HepG2 (cell line): ENCODE data around the gene KLHL21. TPM values are rescaled to one million over a fixed set of nuclear protein-coding genes. Genes with fewer than 3 reads are reported as not detected.
A peak's percentile ranks its signal among the peaks of the same experiment; 100 is the strongest.

Source experiments
- CBX2 ChIP-seq, 2 experiments: fragments of 200-600 bp in 1 of 2; sonication (generic); formaldehyde crosslinking in 1 of 2; IDR thresholded peaks; 2 replicates each; pipeline versions ENCODE4 v1.7.0 to v1.8.1; 2018 to 2022; ENCODE audit warnings: low read depth in 2 of 2, low read length in 1 of 2, mild to moderate bottlenecking in 1 of 2, missing genetic modification reagents in 1 of 2
- CSRNP2 ChIP-seq: sonication (generic); formaldehyde crosslinking; conservative IDR thresholded peaks from 2 replicates; pipeline ENCODE4 v1.8.0; 2022; ENCODE audit warnings: low read depth, missing genetic modification reagents
- EED ChIP-seq: sonication (generic); formaldehyde crosslinking; IDR thresholded peaks from 2 replicates; pipeline ENCODE4 v1.5.0; 2020; ENCODE audit warnings: mild to moderate bottlenecking, missing genetic modification reagents
- FOXA3 ChIP-seq: IDR thresholded peaks from 2 replicates; pipeline ENCODE4 v1.6.1; 2016; ENCODE audit warnings: missing genetic modification reagents, missing compliant biosample characterization
- KDM1A ChIP-seq: IDR thresholded peaks from 2 replicates; pipeline ENCODE4 v1.6.1; 2016; ENCODE audit warnings: missing compliant biosample characterization
- MAZ ChIP-seq, 2 experiments: sonication (generic) in 1 of 2; formaldehyde crosslinking in 1 of 2; IDR thresholded peaks; 2 replicates each; pipeline versions ENCODE4 v1.5.0 to v1.6.1; 2012 to 2020; ENCODE audit warnings: low read depth in 2 of 2, mild to moderate bottlenecking in 2 of 2, borderline replicate concordance in 1 of 2, improper control_type of control experiment in 1 of 2, low read length in 1 of 2, missing genetic modification reagents in 1 of 2, moderate library complexity in 1 of 2
- NCOR1 ChIP-seq: fragments of 200-600 bp; sonication (generic); IDR thresholded peaks from 2 replicates; pipeline ENCODE4 v1.7.0; 2017; ENCODE audit warnings: antibody characterized with exemption, low read length, borderline replicate concordance
- NFAT5 ChIP-seq: sonication (generic); formaldehyde crosslinking; IDR thresholded peaks from 2 replicates; pipeline ENCODE4 v1.4.0; 2020; ENCODE audit warnings: missing genetic modification reagents
- PAF1 ChIP-seq: IDR thresholded peaks from 2 replicates; pipeline ENCODE4 v1.6.1; 2016; ENCODE audit warnings: missing genetic modification reagents, missing compliant biosample characterization
- SIN3A ChIP-seq: IDR thresholded peaks from 2 replicates; pipeline ENCODE4 v1.6.1; 2011; ENCODE audit warnings: low read depth, mild to moderate bottlenecking, control low read depth, low read length, borderline replicate concordance
- ZNF101 ChIP-seq: sonication (generic); formaldehyde crosslinking; IDR thresholded peaks from 2 replicates; pipeline ENCODE4 v1.4.0; 2020; ENCODE audit warnings: mild to moderate bottlenecking, low read depth, missing genetic modification reagents, borderline replicate concordance
- ZNF605 ChIP-seq: sonication (generic); formaldehyde crosslinking; IDR thresholded peaks from 2 replicates; pipeline ENCODE4 v1.8.0; 2022; ENCODE audit warnings: mild to moderate bottlenecking, missing genetic modification reagents
- ZNF703 ChIP-seq: sonication (generic); formaldehyde crosslinking; IDR thresholded peaks from 2 replicates; pipeline ENCODE4 v1.5.1; 2020; ENCODE audit warnings: missing genetic modification reagents, mild to moderate bottlenecking, moderate library complexity, borderline replicate concordance
- polyA plus RNA-seq, 8 experiments: library from polyadenylated mRNA; depleted of rRNA in 3 of 8; stranded (reverse) in 7 of 8; unstranded in 1 of 8; fragments of >200 nt; fragmentation: Illumina TruSeq in 4 of 8; extraction: Trizol in 4 of 8; gene quantifications; 2 replicates each; pipeline versions ENCODE4 v1.2.1 to v1.2.3, GENCODE V29; 2011 to 2016; ENCODE audit warnings: low read depth in 4 of 8, missing spikeins in 1 of 8, mixed read lengths in 1 of 8; ENCODE audit not compliant: insufficient read depth in 1 of 8
- total RNA-seq, 5 experiments: library from RNA; depleted of rRNA; stranded (reverse); fragments of >200 nt; fragmentation: Illumina TruSeq; extraction: Trizol; gene quantifications; 2 replicates each; pipeline ENCODE4 v1.2.3, GENCODE V29; 2016; ENCODE audit warnings: low read depth in 1 of 5
- TF ChIP-seq, protein P1 (sequence below): sonication (generic); formaldehyde crosslinking; IDR thresholded peaks from 2 replicates; pipeline ENCODE4 v1.4.0; 2020; ENCODE audit warnings: missing genetic modification reagents, mild to moderate bottlenecking, borderline replicate concordance
- TF ChIP-seq, protein P2 (sequence below): sonication (generic); formaldehyde crosslinking; IDR thresholded peaks from 2 replicates; pipeline ENCODE4 v1.4.0; 2020; ENCODE audit warnings: mild to moderate bottlenecking, missing genetic modification reagents

The KLHL21 gene
- total and polyA plus RNA-seq, 2 of the 13 experiments (the other 11 are each of a cell fraction or from before 2014, with no cell fraction given): 14.8 to 25.0 TPM

DNA sequence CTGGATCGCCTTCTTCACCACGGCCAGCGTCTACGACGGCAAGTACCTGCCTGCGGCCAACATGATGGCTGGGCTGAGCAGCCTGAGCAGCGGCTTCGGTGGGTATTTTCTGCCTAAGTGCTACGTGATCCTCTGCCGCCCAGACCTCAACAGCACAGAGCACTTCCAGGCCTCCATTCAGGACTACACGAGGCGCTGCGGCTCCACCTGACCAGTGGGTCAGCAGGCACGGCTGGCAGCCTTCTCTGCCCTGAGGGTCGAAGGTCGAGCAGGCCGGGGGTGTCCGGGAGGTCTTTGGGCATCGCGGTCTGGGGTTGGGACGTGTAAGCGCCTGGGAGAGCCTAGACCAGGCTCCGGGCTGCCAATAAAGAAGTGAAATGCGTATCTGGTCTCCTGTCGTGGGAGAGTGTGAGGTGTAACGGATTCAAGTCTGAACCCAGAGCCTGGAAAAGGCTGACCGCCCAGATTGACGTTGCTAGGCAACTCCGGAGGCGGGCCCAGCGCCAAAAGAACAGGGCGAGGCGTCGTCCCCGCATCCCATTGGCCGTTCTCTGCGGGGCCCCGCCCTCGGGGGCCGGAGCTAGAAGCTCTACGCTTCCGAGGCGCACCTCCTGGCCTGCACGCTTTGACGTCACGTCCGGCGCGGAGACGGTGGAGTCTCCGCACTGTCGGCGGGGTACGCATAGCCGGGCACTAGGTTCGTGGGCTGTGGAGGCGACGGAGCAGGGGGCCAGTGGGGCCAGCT is 23.1 kb downstream of the KLHL21 start, which contains the start of gene ZBTB48 (continued):
- peak; percentile 63; the same call in 1 of the 2 replicates for TF ChIP-seq MAZ (IDR thresholded peaks at IDR 0.05; ENCODE audit: borderline replicate concordance, low read depth, low read length)
- TF ChIP-seq MAZ (CRISPR knock-in tag; IDR thresholded peaks at IDR 0.05; ENCODE audit: low read depth): peak; percentile 65; the same call in 1 of the 2 replicates
- TF ChIP-seq CBX2 (IDR thresholded peaks at IDR 0.05; ENCODE audit: low read depth, low read length): no peak
- no peak for TF ChIP-seq CBX2 (CRISPR knock-in tag; IDR thresholded peaks at IDR 0.05; ENCODE audit: low read depth)
- TF ChIP-seq ZNF703 (CRISPR knock-in tag): no peak
- TF ChIP-seq NFAT5 (CRISPR knock-in tag): no peak
- TF ChIP-seq EED: peak; percentile 81; the same call in 1 of the 2 replicates
- TF ChIP-seq, protein P1, sequence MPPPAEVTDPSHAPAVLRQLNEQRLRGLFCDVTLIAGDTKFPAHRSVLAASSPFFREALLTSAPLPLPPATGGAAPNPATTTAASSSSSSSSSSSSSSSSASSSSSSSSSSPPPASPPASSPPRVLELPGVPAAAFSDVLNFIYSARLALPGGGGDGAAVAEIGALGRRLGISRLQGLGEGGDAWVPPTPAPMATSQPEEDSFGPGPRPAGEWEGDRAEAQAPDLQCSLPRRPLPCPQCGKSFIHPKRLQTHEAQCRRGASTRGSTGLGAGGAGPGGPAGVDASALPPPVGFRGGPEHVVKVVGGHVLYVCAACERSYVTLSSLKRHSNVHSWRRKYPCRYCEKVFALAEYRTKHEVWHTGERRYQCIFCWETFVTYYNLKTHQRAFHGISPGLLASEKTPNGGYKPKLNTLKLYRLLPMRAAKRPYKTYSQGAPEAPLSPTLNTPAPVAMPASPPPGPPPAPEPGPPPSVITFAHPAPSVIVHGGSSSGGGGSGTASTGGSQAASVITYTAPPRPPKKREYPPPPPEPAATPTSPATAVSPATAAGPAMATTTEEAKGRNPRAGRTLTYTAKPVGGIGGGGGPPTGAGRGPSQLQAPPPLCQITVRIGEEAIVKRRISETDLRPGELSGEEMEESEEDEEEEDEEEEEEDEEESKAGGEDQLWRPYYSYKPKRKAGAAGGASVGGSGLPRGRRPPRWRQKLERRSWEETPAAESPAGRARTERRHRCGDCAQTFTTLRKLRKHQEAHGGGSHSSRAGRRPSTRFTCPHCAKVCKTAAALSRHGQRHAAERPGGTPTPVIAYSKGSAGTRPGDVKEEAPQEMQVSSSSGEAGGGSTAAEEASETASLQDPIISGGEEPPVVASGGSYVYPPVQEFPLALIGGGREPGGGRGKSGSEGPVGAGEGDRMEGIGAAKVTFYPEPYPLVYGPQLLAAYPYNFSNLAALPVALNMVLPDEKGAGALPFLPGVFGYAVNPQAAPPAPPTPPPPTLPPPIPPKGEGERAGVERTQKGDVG (CRISPR knock-in tag): no peak; the same call in 1 of the 2 replicates
- TF ChIP-seq FOXA3 (CRISPR knock-in tag): no peak
- TF ChIP-seq SIN3A: 0 out of 2 replicates have a peak, but pooled peaks have one; percentile 77
- no peak for TF ChIP-seq PAF1 (CRISPR knock-in tag)
- TF ChIP-seq ZNF101 (CRISPR knock-in tag): no peak
- TF ChIP-seq NCOR1: 0 out of 2 replicates have a peak, but pooled peaks have one; percentile 30
- peak; percentile 58; the same call in 1 of the 2 replicates for TF ChIP-seq ZNF605 (CRISPR knock-in tag)
- TF ChIP-seq CSRNP2 (CRISPR knock-in tag): no peak
- TF ChIP-seq, protein P2, sequence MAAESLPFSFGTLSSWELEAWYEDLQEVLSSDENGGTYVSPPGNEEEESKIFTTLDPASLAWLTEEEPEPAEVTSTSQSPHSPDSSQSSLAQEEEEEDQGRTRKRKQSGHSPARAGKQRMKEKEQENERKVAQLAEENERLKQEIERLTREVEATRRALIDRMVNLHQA: no peak
- no peak for TF ChIP-seq KDM1A (CRISPR knock-in tag)
